ENCODE measurements around the gene TNS2.
"Not testable (repeated sequence)": the region's sequence is repeated elsewhere in the genome, so short reads cannot be mapped to it uniquely, and the experiment has no call there.

DNA sequence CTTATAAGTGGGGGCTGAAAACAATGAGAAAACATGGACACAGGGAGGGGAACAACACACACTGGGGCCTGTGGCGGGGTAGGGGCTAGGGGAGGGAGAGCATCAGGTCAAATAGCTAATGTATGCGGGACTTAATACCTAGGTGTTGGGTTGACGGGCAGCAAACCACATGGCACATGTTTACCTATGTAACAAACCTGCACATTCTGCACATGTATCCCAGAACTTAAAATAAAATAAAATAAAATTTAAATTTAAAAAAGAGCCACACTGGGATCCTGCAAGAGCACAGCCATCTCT, 45.7 kb downstream of the TNS2 start:
- TF ChIP-seq, protein P1, sequence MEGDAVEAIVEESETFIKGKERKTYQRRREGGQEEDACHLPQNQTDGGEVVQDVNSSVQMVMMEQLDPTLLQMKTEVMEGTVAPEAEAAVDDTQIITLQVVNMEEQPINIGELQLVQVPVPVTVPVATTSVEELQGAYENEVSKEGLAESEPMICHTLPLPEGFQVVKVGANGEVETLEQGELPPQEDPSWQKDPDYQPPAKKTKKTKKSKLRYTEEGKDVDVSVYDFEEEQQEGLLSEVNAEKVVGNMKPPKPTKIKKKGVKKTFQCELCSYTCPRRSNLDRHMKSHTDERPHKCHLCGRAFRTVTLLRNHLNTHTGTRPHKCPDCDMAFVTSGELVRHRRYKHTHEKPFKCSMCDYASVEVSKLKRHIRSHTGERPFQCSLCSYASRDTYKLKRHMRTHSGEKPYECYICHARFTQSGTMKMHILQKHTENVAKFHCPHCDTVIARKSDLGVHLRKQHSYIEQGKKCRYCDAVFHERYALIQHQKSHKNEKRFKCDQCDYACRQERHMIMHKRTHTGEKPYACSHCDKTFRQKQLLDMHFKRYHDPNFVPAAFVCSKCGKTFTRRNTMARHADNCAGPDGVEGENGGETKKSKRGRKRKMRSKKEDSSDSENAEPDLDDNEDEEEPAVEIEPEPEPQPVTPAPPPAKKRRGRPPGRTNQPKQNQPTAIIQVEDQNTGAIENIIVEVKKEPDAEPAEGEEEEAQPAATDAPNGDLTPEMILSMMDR (tag by site-specific recombination; IDR thresholded peaks at IDR 0.05) = not testable (repeated sequence)
- TF ChIP-seq, protein P2, sequence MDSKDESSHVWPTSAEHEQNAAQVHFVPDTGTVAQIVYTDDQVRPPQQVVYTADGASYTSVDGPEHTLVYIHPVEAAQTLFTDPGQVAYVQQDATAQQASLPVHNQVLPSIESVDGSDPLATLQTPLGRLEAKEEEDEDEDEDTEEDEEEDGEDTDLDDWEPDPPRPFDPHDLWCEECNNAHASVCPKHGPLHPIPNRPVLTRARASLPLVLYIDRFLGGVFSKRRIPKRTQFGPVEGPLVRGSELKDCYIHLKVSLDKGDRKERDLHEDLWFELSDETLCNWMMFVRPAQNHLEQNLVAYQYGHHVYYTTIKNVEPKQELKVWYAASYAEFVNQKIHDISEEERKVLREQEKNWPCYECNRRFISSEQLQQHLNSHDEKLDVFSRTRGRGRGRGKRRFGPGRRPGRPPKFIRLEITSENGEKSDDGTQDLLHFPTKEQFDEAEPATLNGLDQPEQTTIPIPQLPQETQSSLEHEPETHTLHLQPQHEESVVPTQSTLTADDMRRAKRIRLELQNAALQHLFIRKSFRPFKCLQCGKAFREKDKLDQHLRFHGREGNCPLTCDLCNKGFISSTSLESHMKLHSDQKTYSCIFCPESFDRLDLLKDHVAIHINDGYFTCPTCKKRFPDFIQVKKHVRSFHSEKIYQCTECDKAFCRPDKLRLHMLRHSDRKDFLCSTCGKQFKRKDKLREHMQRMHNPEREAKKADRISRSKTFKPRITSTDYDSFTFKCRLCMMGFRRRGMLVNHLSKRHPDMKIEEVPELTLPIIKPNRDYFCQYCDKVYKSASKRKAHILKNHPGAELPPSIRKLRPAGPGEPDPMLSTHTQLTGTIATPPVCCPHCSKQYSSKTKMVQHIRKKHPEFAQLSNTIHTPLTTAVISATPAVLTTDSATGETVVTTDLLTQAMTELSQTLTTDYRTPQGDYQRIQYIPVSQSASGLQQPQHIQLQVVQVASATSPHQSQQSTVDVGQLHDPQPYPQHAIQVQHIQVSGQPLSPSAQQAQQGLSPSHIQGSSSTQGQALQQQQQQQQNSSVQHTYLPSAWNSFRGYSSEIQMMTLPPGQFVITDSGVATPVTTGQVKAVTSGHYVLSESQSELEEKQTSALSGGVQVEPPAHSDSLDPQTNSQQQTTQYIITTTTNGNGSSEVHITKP (tag by site-specific recombination; IDR thresholded peaks at IDR 0.05) = not testable (repeated sequence)
- not testable (repeated sequence) for TF ChIP-seq ZXDB (tag by site-specific recombination; IDR thresholded peaks at IDR 0.05); OVOL3 (tag by site-specific recombination; IDR thresholded peaks at IDR 0.05); ZNF366 (tag by site-specific recombination; conservative IDR thresholded peaks at IDR 0.05); ZNF184 (tag by site-specific recombination; IDR thresholded peaks at IDR 0.05); ZNF133 (tag by site-specific recombination; IDR thresholded peaks at IDR 0.05); ZSCAN30 (tag by site-specific recombination; IDR thresholded peaks at IDR 0.05); ZNF423 (tag by site-specific recombination; IDR thresholded peaks at IDR 0.05); ZNF114 (tag by site-specific recombination; IDR thresholded peaks at IDR 0.05); ZNF76 (tag by site-specific recombination; IDR thresholded peaks at IDR 0.05; ENCODE audit: borderline replicate concordance, low read depth)
